ENCODE data around the gene MED13. TPM values are rescaled to one million over a fixed set of nuclear protein-coding genes. Genes with fewer than 3 reads are reported as not detected.

Gene MED13
- polyA plus RNA-seq, 2 of the 4 experiments (the other 2 are of a cell fraction), result 14.1 to 64.1 TPM

GRCh38 chr17:62032480-62032879, 32.6 kb downstream of the MED13 start:
- CTCF ChIA-PET, result interaction anchor here (0.6 to 1.6 kb wide), 4 partner anchors 20 to 152 kb away, joined by 3 to 5 read pairs (median 4); no protein-coding TSS in a partner anchor
- TF ChIP-seq E2F6 (IDR thresholded peaks at IDR 0.05; ENCODE audit: borderline replicate concordance, low read depth) (no peak), ESRRA (IDR thresholded peaks at IDR 0.05; ENCODE audit: borderline replicate concordance, low read length) (no peak), MAFK (IDR thresholded peaks at IDR 0.05; ENCODE audit: partially characterized antibody) (no peak), RFX5 (IDR thresholded peaks at IDR 0.05) (no peak), CTCF (IDR thresholded peaks at IDR 0.05) (no peak), HOXB13 (CRISPR knock-in tag; IDR thresholded peaks at IDR 0.05; ENCODE audit: low read depth) (no peak), REST (IDR thresholded peaks at IDR 0.05) (no peak)
- Histone ChIP-seq H3K27ac (no peak overlapping the region), H3K4me1 (no peaks in the 10 kb centered on the region), H3K9me3 (no peaks in the 10 kb centered on the region), H3K4me2 (no peak overlapping the region), H3K4me3 (no peak overlapping the region)
- DNase-seq (ENCODE audit: low read depth in 1 of 2, low spot score in 1 of 2) (no peak), FAIRE-seq (no peak), ATAC-seq (no peak)
- 86% methylated on average over 2 of the region's 2 CpGs for WGBS (ENCODE audit: missing lambda C conversion rate)
- POLR2A ChIA-PET, result no interaction called here

GRCh38 chr17:62030264-62030663, 34.8 kb downstream of the MED13 start:
- H3K27ac ChIP-seq, result no peak overlapping the region
- ChIA-PET CTCF (interaction anchor here (0.7 to 3.9 kb wide), 3 partner anchors 32 to 79 kb away, joined by 3 to 14 read pairs (median 5); no protein-coding TSS in a partner anchor), POLR2A (no interaction called here)
- H3K4me3 ChIP-seq, result no peak overlapping the region
- H3K9me3 ChIP-seq, result no peaks in the 10 kb centered on the region
- no peak for DNase-seq (ENCODE audit: low read depth in 1 of 2, low spot score in 1 of 2)
- FAIRE-seq, result no peak
- no peaks in the 10 kb centered on the region for H3K4me1 ChIP-seq
- no peak overlapping the region for H3K4me2 ChIP-seq
- TF ChIP-seq BHLHE40 (IDR thresholded peaks at IDR 0.05; ENCODE audit: low read depth, low read length), result no peak
- no peak for TF ChIP-seq NFE2L2 (conservative IDR thresholded peaks at IDR 0.05; ENCODE audit: low read length)
- no peak for TF ChIP-seq JUN (IDR thresholded peaks at IDR 0.05)
- no peak for TF ChIP-seq PBX3 (IDR thresholded peaks at IDR 0.05)
- no peak for TF ChIP-seq CBX8 (IDR thresholded peaks at IDR 0.05)
- no peak; a peak in 1 of 6 replicates for ATAC-seq
- WGBS (ENCODE audit: missing lambda C conversion rate), result 95% methylated on average over 6 of the region's 6 CpGs

- ATAC-seq (no peak), FAIRE-seq (no peak), DNase-seq (ENCODE audit: low read depth in 1 of 2, low spot score in 1 of 2) (no peak)
- Histone ChIP-seq H3K9me3 (no peaks in the 10 kb centered on the region), H3K4me2 (no peak overlapping the region), H3K4me1 (no peaks in the 10 kb centered on the region), H3K4me3 (no peak overlapping the region), H3K27ac (no peak overlapping the region)
- WGBS (ENCODE audit: missing lambda C conversion rate), result 82% methylated on average over 2 of the region's 2 CpGs
- CTCF ChIA-PET, result interaction anchor here (3.9 kb wide), 1 partner anchor 85 kb away, joined by 16 read pairs; no protein-coding TSS in a partner anchor
- POLR2A ChIA-PET, result no interaction called here
- TF ChIP-seq RNF2 (IDR thresholded peaks at IDR 0.05; ENCODE audit: borderline replicate concordance, low read depth), result no peak
- no peak for TF ChIP-seq PBX3 (IDR thresholded peaks at IDR 0.05)
- TF ChIP-seq HES2 (IDR thresholded peaks at IDR 0.05), result no peak
- no peak for TF ChIP-seq RCOR1 (IDR thresholded peaks at IDR 0.05; ENCODE audit: low read depth, low read length)
- no peak for TF ChIP-seq POLR2A (IDR thresholded peaks at IDR 0.05; ENCODE audit: low read length)
- TF ChIP-seq RAD21 (conservative IDR thresholded peaks at IDR 0.05 in 1 of 2, IDR thresholded peaks at IDR 0.05 in 1 of 2), result no peak
- TF ChIP-seq NR3C1 (IDR thresholded peaks at IDR 0.05), result no peak
- no peak for TF ChIP-seq MYC (IDR thresholded peaks at IDR 0.05; ENCODE audit: borderline replicate concordance, low read length)
- TF ChIP-seq JUN (IDR thresholded peaks at IDR 0.05), result no peak
- TF ChIP-seq FOSL2 (IDR thresholded peaks at IDR 0.05), result no peak
- no peak for TF ChIP-seq FOSL2 (CRISPR knock-in tag; IDR thresholded peaks at IDR 0.05)
- no peak for TF ChIP-seq KDM5A (IDR thresholded peaks at IDR 0.05)
- TF ChIP-seq EHF (CRISPR knock-in tag; IDR thresholded peaks at IDR 0.05), result no peak
- TF ChIP-seq ZC3H11A (IDR thresholded peaks at IDR 0.05), result no peak
- no peak for TF ChIP-seq TP53 (CRISPR knock-in tag; IDR thresholded peaks at IDR 0.05)
- no peak for TF ChIP-seq TFCP2L1 (CRISPR knock-in tag; IDR thresholded peaks at IDR 0.05)
- TF ChIP-seq CBX2 (IDR thresholded peaks at IDR 0.05; ENCODE audit: borderline replicate concordance, low read depth), result no peak
- TF ChIP-seq CHD2 (IDR thresholded peaks at IDR 0.05; ENCODE audit: low read length, partially characterized antibody), result no peak
Measured at GRCh38 chr17:62024866-62025265, 40.2 kb downstream of the MED13 start.

Measured in A549 (cell line).